Measurements from ENCODE around the gene NHERF2.

Gene NHERF2

GRCh38 chr16:1980030-1980769 lies 46.5 kb upstream of the NHERF2 start:
- H3K4me3 ChIP-seq (ENCODE audit: low read depth, low read length): no peak overlapping the region
- H3K27ac ChIP-seq: no peak overlapping the region
- peaks cover 34% of the 10 kb centered on the region for H3K27me3 ChIP-seq (replicated peaks)
- TF ChIP-seq CTCF (IDR thresholded peaks at IDR 0.05; ENCODE audit: low read depth, low read length, missing control alignments): no peak
- DNase-seq: no peak
- in situ Hi-C loops (cut with HindIII; ENCODE audit: low pct_ligation_motif_present, low sequenced_read_pairs): no loop called here
- peaks cover 35% of the 10 kb centered on the region for H3K36me3 ChIP-seq (replicated peaks)

- no peak for TF ChIP-seq CTCF (IDR thresholded peaks at IDR 0.05; ENCODE audit: low read depth, low read length, missing control alignments)
- DNase-seq: no peak
- peaks cover 34% of the 10 kb centered on the region for H3K27me3 ChIP-seq (replicated peaks)
- H3K27ac ChIP-seq: no peak overlapping the region
- in situ Hi-C loops (cut with HindIII; ENCODE audit: low pct_ligation_motif_present, low sequenced_read_pairs): no loop called here
- peaks cover 33% of the 10 kb centered on the region for H3K36me3 ChIP-seq (replicated peaks)
- no peak overlapping the region for H3K4me3 ChIP-seq (ENCODE audit: low read depth, low read length)
These were observed 46.0 kb upstream of the NHERF2 start for GRCh38 chr16:1980770-1981087.

GRCh38 chr16:1981398-1981836 lies 45.3 kb upstream of the NHERF2 start, which contains the start of gene NOXO1:
Gene NOXO1 (minus strand): TSS chr16:1981469. CDS start chr16:1981179, 290 bp downstream.
- H3K27me3 ChIP-seq (replicated peaks): peaks cover 34% of the 10 kb centered on the region
- in situ Hi-C loops (cut with HindIII; ENCODE audit: low pct_ligation_motif_present, low sequenced_read_pairs): no loop called here
- H3K36me3 ChIP-seq (replicated peaks): peaks cover 33% of the 10 kb centered on the region
- TF ChIP-seq CTCF (IDR thresholded peaks at IDR 0.05; ENCODE audit: low read depth, low read length, missing control alignments): no peak
- no peak within 1 kb of the TSS for H3K4me3 ChIP-seq (ENCODE audit: low read depth, low read length)
- no peak within 1 kb of the TSS for H3K27ac ChIP-seq
- DNase-seq: no peak

GRCh38 chr16:1982013-1982433 lies 44.7 kb upstream of the NHERF2 start:
- no peak for DNase-seq
- Histone ChIP-seq H3K27ac (no peak overlapping the region), H3K36me3 (replicated peaks) (peaks cover 32% of the 10 kb centered on the region), H3K4me3 (ENCODE audit: low read depth, low read length) (no peak overlapping the region), H3K27me3 (replicated peaks) (peaks cover 34% of the 10 kb centered on the region)
- in situ Hi-C loops (cut with HindIII; ENCODE audit: low pct_ligation_motif_present, low sequenced_read_pairs): no loop called here
- TF ChIP-seq CTCF (IDR thresholded peaks at IDR 0.05; ENCODE audit: low read depth, low read length, missing control alignments): no peak

- Histone ChIP-seq H3K27ac (no peak overlapping the region), H3K36me3 (replicated peaks) (peaks cover 24% of the 10 kb centered on the region), H3K4me3 (ENCODE audit: low read depth, low read length) (peak overlapping the region; percentile 72), H3K27me3 (replicated peaks) (peaks cover 34% of the 10 kb centered on the region)
- no peak for DNase-seq
- in situ Hi-C loops (cut with HindIII; ENCODE audit: low pct_ligation_motif_present, low sequenced_read_pairs): no loop called here
- TF ChIP-seq CTCF (IDR thresholded peaks at IDR 0.05; ENCODE audit: low read depth, low read length, missing control alignments): peak; percentile 36
These were observed 43.6 kb upstream of the NHERF2 start for GRCh38 chr16:1982991-1983543.
